Fibroblast of pulmonary artery (primary cell): Measurements from ENCODE around the gene TNK1.

Experiments used
- DNase-seq: peaks from one replicate; pipeline ENCODE4 v3.0.0-alpha.2; 2010; ENCODE audit warnings: low read depth
- H3K4me3 ChIP-seq: replicated peaks from 2 replicates; pipeline ENCODE4 v1.5.1; 2011; ENCODE audit warnings: low read depth, mild to moderate bottlenecking, control low read depth, low read length, moderate library complexity
- CTCF ChIP-seq: IDR thresholded peaks from 2 replicates; pipeline ENCODE4 v1.5.1; 2011; ENCODE audit warnings: mild to moderate bottlenecking, control low read depth, low read length, inconsistent platforms; ENCODE audit errors: missing control alignments

TNK1 gene

GRCh38 chr17:7413346-7413985, 32.6 kb downstream of the TNK1 start:
- DNase-seq = peak; percentile 43
- no peak for TF ChIP-seq CTCF
- H3K4me3 ChIP-seq = no peak overlapping the region

GRCh38 chr17:7414837-7415236, 33.9 kb downstream of the TNK1 start:
- TF ChIP-seq CTCF = no peak
- H3K4me3 ChIP-seq = no peak overlapping the region

GRCh38 chr17:7415784-7416183, 34.9 kb downstream of the TNK1 start:
- no peak for TF ChIP-seq CTCF
- no peak overlapping the region for H3K4me3 ChIP-seq
- no peak for DNase-seq

More at GRCh38 chr17:7414837-7415236, 33.9 kb downstream of the TNK1 start:
- DNase-seq = no peak

GRCh38 chr17:7416323-7416722, 35.4 kb downstream of the TNK1 start:
- H3K4me3 ChIP-seq = no peak overlapping the region
- TF ChIP-seq CTCF = no peak
- no peak for DNase-seq

GRCh38 chr17:7417056-7417655, 36.3 kb downstream of the TNK1 start:
- TF ChIP-seq CTCF = no peak
- no peak for DNase-seq
- H3K4me3 ChIP-seq = no peak overlapping the region

GRCh38 chr17:7418472-7419152, 37.7 kb downstream of the TNK1 start:
- DNase-seq = no peak
- TF ChIP-seq CTCF = no peak
- H3K4me3 ChIP-seq = no peak overlapping the region
